ENCODE measurements around the gene LAMTOR4.
"Not testable (repeated sequence)": the region's sequence is repeated elsewhere in the genome, so short reads cannot be mapped to it uniquely, and the experiment has no call there.

The LAMTOR4 gene

DNA sequence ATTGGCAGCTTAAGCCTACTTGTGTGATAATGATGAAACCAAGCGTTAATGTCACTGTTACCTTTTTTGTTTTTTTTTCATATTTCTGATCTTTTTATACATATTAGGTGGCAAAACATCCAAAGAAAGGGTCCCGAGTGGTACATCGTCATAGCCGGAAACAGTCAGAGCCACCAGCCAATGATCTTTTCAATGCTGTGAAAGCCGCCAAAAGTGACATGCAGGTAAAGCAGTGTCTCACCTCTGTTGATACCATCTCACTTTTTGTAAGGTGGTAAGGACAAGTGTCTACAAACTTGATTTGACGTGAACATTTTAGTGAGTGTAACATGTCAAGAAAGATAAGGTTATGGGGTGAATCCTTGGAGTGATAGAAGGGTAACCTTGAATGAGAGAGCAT, 33.9 kb downstream of the LAMTOR4 start:
- not testable (repeated sequence) for H3K27ac ChIP-seq (replicated peaks); DNase-seq (ENCODE audit: low read depth in 1 of 2, low spot score in 1 of 2); H3K27me3 ChIP-seq (ENCODE audit: insufficient read depth, poor library complexity, severe bottlenecking); H3K4me3 ChIP-seq (replicated peaks; ENCODE audit: insufficient read depth, low read length)

- not testable (repeated sequence) for H3K4me3 ChIP-seq (replicated peaks; ENCODE audit: insufficient read depth, low read length); DNase-seq (ENCODE audit: low read depth in 1 of 2, low spot score in 1 of 2); H3K27ac ChIP-seq (replicated peaks); H3K27me3 ChIP-seq (ENCODE audit: insufficient read depth, poor library complexity, severe bottlenecking)
Measured at GRCh38 chr7:100183090-100183489, 34.4 kb downstream of the LAMTOR4 start.

GRCh38 chr7:100185726-100186125, 37.0 kb downstream of the LAMTOR4 start:
- no peak for DNase-seq (ENCODE audit: low read depth in 1 of 2, low spot score in 1 of 2)
- TF ChIP-seq GABPA (IDR thresholded peaks at IDR 0.05; ENCODE audit: low read depth) (no peak), SPI1 (IDR thresholded peaks at IDR 0.05; ENCODE audit: borderline replicate concordance, low read depth) (no peak), POLR2AphosphoS5 (IDR thresholded peaks at IDR 0.05; ENCODE audit: low read depth) (no peak)
- TF ChIP-seq, protein P1, sequence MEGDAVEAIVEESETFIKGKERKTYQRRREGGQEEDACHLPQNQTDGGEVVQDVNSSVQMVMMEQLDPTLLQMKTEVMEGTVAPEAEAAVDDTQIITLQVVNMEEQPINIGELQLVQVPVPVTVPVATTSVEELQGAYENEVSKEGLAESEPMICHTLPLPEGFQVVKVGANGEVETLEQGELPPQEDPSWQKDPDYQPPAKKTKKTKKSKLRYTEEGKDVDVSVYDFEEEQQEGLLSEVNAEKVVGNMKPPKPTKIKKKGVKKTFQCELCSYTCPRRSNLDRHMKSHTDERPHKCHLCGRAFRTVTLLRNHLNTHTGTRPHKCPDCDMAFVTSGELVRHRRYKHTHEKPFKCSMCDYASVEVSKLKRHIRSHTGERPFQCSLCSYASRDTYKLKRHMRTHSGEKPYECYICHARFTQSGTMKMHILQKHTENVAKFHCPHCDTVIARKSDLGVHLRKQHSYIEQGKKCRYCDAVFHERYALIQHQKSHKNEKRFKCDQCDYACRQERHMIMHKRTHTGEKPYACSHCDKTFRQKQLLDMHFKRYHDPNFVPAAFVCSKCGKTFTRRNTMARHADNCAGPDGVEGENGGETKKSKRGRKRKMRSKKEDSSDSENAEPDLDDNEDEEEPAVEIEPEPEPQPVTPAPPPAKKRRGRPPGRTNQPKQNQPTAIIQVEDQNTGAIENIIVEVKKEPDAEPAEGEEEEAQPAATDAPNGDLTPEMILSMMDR (IDR thresholded peaks at IDR 0.05; ENCODE audit: insufficient read depth, low read length): no peak
- TF ChIP-seq, protein P2, sequence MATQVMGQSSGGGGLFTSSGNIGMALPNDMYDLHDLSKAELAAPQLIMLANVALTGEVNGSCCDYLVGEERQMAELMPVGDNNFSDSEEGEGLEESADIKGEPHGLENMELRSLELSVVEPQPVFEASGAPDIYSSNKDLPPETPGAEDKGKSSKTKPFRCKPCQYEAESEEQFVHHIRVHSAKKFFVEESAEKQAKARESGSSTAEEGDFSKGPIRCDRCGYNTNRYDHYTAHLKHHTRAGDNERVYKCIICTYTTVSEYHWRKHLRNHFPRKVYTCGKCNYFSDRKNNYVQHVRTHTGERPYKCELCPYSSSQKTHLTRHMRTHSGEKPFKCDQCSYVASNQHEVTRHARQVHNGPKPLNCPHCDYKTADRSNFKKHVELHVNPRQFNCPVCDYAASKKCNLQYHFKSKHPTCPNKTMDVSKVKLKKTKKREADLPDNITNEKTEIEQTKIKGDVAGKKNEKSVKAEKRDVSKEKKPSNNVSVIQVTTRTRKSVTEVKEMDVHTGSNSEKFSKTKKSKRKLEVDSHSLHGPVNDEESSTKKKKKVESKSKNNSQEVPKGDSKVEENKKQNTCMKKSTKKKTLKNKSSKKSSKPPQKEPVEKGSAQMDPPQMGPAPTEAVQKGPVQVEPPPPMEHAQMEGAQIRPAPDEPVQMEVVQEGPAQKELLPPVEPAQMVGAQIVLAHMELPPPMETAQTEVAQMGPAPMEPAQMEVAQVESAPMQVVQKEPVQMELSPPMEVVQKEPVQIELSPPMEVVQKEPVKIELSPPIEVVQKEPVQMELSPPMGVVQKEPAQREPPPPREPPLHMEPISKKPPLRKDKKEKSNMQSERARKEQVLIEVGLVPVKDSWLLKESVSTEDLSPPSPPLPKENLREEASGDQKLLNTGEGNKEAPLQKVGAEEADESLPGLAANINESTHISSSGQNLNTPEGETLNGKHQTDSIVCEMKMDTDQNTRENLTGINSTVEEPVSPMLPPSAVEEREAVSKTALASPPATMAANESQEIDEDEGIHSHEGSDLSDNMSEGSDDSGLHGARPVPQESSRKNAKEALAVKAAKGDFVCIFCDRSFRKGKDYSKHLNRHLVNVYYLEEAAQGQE (IDR thresholded peaks at IDR 0.05; ENCODE audit: insufficient replicate concordance, low read depth): no peak
- Histone ChIP-seq H3K27me3 (ENCODE audit: insufficient read depth, poor library complexity, severe bottlenecking) (no peaks in the 10 kb centered on the region), H3K27ac (replicated peaks) (no peak overlapping the region), H3K4me3 (replicated peaks; ENCODE audit: insufficient read depth, low read length) (no peak overlapping the region)

- Histone ChIP-seq H3K27me3 (ENCODE audit: insufficient read depth, poor library complexity, severe bottlenecking) (no peaks in the 10 kb centered on the region), H3K27ac (replicated peaks) (no peak overlapping the region), H3K4me3 (replicated peaks; ENCODE audit: insufficient read depth, low read length) (no peak overlapping the region)
- DNase-seq (ENCODE audit: low read depth in 1 of 2, low spot score in 1 of 2): no peak
- TF ChIP-seq, protein P1 (IDR thresholded peaks at IDR 0.05; ENCODE audit: insufficient read depth, low read length): no peak
- no peak for TF ChIP-seq POLR2AphosphoS5 (IDR thresholded peaks at IDR 0.05; ENCODE audit: low read depth)
- TF ChIP-seq, protein P2 (IDR thresholded peaks at IDR 0.05; ENCODE audit: insufficient replicate concordance, low read depth): no peak
Measured at GRCh38 chr7:100189061-100189460, 40.3 kb downstream of the LAMTOR4 start.

DNA sequence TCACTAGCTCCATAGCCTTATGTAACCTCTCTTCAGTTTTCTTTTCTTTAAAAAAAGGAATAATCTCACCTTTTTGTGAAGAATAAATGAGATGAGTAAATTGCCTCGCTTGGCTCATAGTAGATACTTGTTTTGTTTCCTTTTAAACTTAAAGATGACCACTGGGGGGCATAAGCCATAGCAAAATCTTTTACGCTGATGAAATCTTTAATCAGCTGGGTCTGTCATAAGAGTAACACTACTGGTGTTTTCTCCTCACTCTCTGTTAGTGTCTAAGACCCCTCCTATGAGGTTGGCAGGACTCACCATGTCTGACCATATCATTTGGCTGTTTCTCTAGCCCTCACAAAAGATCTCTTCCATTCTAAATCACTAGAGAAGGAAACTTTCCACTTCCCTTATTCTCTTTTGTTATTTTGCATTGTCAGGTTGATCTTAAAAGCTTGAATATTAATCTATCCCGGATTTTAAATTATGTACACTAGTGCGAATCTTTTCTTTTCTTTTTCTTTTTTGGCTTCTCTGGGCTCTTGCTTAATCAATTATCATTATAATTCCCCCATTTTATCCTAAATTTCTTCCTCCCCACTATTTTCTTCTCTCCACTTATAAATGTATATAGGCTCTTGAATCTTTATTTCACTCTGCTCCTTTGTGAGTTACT, 41.5 kb downstream of the LAMTOR4 start:
- peak in 1 of 2 experiments; percentile 24 for DNase-seq (ENCODE audit: low read depth in 1 of 2, low spot score in 1 of 2)
- Histone ChIP-seq H3K27me3 (ENCODE audit: insufficient read depth, poor library complexity, severe bottlenecking) (no peaks in the 10 kb centered on the region), H3K4me3 (replicated peaks; ENCODE audit: insufficient read depth, low read length) (no peak overlapping the region), H3K27ac (replicated peaks) (no peak overlapping the region)
- TF ChIP-seq SPI1 (IDR thresholded peaks at IDR 0.05; ENCODE audit: borderline replicate concordance, low read depth) (peak; percentile 73), GABPA (IDR thresholded peaks at IDR 0.05; ENCODE audit: low read depth) (no peak), POLR2AphosphoS5 (IDR thresholded peaks at IDR 0.05; ENCODE audit: low read depth) (no peak)
- TF ChIP-seq, protein P1 (IDR thresholded peaks at IDR 0.05; ENCODE audit: insufficient read depth, low read length): peak; percentile 7
- TF ChIP-seq, protein P2 (IDR thresholded peaks at IDR 0.05; ENCODE audit: insufficient replicate concordance, low read depth): no peak

All from HL-60 (cell line).